Smooth muscle cell (in vitro differentiated cells): Measurements from ENCODE around the gene ERN1. TPM values are rescaled to one million over a fixed set of nuclear protein-coding genes. Genes with fewer than 3 reads are reported as not detected.

ENCODE experiments used
- DNase-seq: peaks from one replicate; lab custom pipeline; 2025; ENCODE audit not compliant: unreplicated experiment; lab: John Stamatoyannopoulos, UW
- H2AFZ ChIP-seq: fragments of 200-600 bp; sonication (generic); 2 replicates; pipeline ENCODE4 v1.6.0; 2016; ENCODE audit warnings: antibody characterized with exemption, low read depth, mild to moderate bottlenecking
- H3F3A ChIP-seq: fragments of 200-600 bp; sonication (generic); 2 replicates; pipeline ENCODE4 v1.6.0; 2017; ENCODE audit warnings: antibody characterized with exemption, low read depth
- H3K27ac ChIP-seq: fragments of 200-600 bp; sonication (generic); 2 replicates; pipeline ENCODE4 v1.5.1; 2016; ENCODE audit warnings: low read depth, mild to moderate bottlenecking
- H3K27me3 ChIP-seq: fragments of 200-600 bp; sonication (generic); 2 replicates; pipeline ENCODE4 v1.6.1; 2016; ENCODE audit warnings: low read depth, mild to moderate bottlenecking
- H3K36me3 ChIP-seq: fragments of 200-600 bp; sonication (generic); 2 replicates; pipeline ENCODE4 v1.5.1; 2016; ENCODE audit warnings: low read depth
- H3K4me1 ChIP-seq: fragments of 200-600 bp; sonication (generic); 2 replicates; pipeline ENCODE4 v1.5.1; 2016; ENCODE audit warnings: low read depth
- H3K4me2 ChIP-seq: fragments of 200-600 bp; sonication (generic); 2 replicates; pipeline ENCODE4 v1.6.0; 2016; ENCODE audit warnings: mild to moderate bottlenecking
- H3K4me3 ChIP-seq: fragments of 200-600 bp; sonication (generic); 2 replicates; pipeline ENCODE4 v1.5.1; 2016; ENCODE audit warnings: mild to moderate bottlenecking
- H3K79me2 ChIP-seq: fragments of 200-600 bp; sonication (generic); 2 replicates; pipeline ENCODE4 v1.6.0; 2016; ENCODE audit warnings: low read depth, mild to moderate bottlenecking
- H3K9ac ChIP-seq: fragments of 200-600 bp; sonication (generic); 2 replicates; pipeline ENCODE4 v1.6.0; 2016; ENCODE audit warnings: low read depth
- H3K9me3 ChIP-seq: fragments of 200-600 bp; sonication (generic); replicated peaks from 2 replicates; pipeline ENCODE4 v1.5.1; 2016; ENCODE audit warnings: low read depth
- H4K20me1 ChIP-seq: fragments of 200-600 bp; sonication (generic); 2 replicates; pipeline ENCODE4 v1.6.0; 2016; ENCODE audit warnings: low read depth
- WGBS: methylation state at CpG from one replicate; pipeline ENCODE4 v1.1.7; 2016; ENCODE audit warnings: low lambda C conversion rate; 5-methylcytosine and 5-hydroxymethylcytosine counted together
- polyA plus RNA-seq: library from polyadenylated mRNA; unstranded; fragments of >200 nt; fragmentation: Nextera tagmentation; extraction: Ambion mirVana; gene quantifications from 2 replicates; pipeline ENCODE4 v1.2.1, GENCODE V29; 2016
- total RNA-seq: library from RNA; depleted of rRNA; stranded (reverse); fragments of >200 nt; gene quantifications from 2 replicates; pipeline ENCODE4 v1.2.3, GENCODE V29; 2014
- TF ChIP-seq, protein P1 (sequence below): fragments of 200-600 bp; sonication (generic); IDR thresholded peaks from 2 replicates; pipeline ENCODE4 v1.5.1; 2017; ENCODE audit warnings: borderline replicate concordance, mild to moderate bottlenecking, antibody characterized with exemption; ENCODE audit not compliant: insufficient read depth, poor library complexity, severe bottlenecking

The ERN1 gene
- total and polyA plus RNA-seq, 2 experiments from 2014 or later: 8.6 to 9.0 TPM

DNA sequence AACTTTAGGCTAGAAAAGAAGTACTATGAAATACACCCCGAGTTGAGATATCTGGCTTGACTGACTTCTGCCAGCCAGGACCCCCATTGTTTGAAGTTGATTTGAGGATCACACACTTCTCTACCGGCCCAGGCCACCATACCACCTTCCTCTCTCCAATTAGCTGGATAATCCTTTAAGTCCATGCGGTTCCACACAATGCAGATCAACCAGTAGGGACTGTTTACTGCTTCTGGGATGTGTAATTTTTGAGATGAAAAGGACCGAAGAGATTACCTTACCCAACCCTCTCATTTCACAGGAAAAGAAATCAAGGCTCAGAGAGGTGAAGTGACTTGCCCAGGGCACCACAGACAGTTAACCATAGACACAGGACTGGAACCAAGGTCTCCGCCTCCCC, 20.5 kb downstream of the ERN1 start:
- Histone ChIP-seq H3F3A (no peaks in the 10 kb centered on the region), H3K36me3 (no peaks in the 10 kb centered on the region), H3K9ac (no peak overlapping the region), H3K4me2 (no peak overlapping the region), H3K9me3 (no peaks in the 10 kb centered on the region), H3K4me3 (no peak overlapping the region), H3K79me2 (peaks cover 19% of the 10 kb centered on the region), H3K27me3 (no peaks in the 10 kb centered on the region), H4K20me1 (peaks cover 26% of the 10 kb centered on the region), H3K4me1 (peaks cover 13% of the 10 kb centered on the region), H2AFZ (no peak overlapping the region), H3K27ac (no peak overlapping the region)
- DNase-seq: no peak
- TF ChIP-seq, protein P1, sequence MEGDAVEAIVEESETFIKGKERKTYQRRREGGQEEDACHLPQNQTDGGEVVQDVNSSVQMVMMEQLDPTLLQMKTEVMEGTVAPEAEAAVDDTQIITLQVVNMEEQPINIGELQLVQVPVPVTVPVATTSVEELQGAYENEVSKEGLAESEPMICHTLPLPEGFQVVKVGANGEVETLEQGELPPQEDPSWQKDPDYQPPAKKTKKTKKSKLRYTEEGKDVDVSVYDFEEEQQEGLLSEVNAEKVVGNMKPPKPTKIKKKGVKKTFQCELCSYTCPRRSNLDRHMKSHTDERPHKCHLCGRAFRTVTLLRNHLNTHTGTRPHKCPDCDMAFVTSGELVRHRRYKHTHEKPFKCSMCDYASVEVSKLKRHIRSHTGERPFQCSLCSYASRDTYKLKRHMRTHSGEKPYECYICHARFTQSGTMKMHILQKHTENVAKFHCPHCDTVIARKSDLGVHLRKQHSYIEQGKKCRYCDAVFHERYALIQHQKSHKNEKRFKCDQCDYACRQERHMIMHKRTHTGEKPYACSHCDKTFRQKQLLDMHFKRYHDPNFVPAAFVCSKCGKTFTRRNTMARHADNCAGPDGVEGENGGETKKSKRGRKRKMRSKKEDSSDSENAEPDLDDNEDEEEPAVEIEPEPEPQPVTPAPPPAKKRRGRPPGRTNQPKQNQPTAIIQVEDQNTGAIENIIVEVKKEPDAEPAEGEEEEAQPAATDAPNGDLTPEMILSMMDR: no peak
- WGBS: 70% methylated on average over 5 of the region's 5 CpGs

DNA sequence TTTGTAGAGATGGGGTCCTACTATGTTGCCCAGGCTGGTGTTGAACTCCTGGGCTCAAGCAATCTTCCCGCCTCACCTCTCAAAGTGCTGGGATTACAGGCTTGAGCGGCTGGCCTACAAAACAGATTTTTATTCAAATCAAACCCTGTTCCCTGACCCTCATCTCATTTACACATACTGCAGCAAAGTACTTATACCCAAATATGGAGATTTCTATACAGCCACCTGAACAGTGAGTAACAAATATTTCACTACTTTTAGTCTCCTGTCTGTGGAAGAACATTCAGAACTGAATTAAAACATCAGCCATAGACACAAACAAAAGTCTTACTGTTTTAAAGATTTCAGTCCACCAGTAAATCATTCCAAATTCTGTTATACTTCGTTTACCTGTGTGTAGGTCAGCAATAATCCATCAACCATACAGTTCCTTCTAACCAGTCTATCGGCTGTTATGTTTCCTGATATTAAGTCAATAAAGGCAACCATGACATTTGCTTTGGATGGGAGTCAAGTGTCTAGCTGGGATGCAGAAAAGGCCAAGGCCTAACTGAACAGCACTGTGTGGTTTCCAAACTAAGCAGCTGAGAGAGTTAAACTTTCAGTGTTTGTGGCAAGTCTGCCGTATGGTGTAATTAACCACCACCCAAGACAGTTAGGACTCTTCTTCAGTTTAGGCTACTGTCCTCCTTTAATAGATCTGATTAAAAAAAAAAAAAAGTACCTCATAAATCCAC, 22.3 kb downstream of the ERN1 start:
- H3K79me2 ChIP-seq: peaks cover 23% of the 10 kb centered on the region
- 91% methylated on average over 5 of the region's 5 CpGs for WGBS
- DNase-seq: no peak

DNA sequence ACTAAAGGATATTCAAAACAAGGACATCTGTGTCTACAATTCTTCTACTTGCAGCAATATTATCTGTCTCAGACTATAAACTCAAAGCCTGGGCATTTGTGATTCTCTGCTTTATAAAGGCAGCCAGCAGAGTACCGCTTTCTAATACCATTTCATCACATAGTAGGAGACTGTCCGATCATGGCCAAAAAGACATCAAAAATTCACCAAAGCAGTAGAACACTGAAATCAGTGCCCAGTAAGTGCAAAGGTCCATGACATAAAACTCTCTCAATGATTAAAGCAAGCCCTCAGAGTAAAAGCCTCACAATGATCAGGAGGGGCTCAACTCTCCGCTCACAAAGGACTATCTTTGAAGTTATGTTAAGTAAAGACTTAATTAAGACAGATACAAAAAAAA, 23.0 kb downstream of the ERN1 start:
- no peaks in the 10 kb centered on the region for H3K36me3 ChIP-seq
- no peak overlapping the region for H2AFZ ChIP-seq
- WGBS: 88% methylated on average over 3 of the region's 3 CpGs
- no peak overlapping the region for H3K27ac ChIP-seq
- no peaks in the 10 kb centered on the region for H3K27me3 ChIP-seq
- H3K9me3 ChIP-seq: no peaks in the 10 kb centered on the region
- H3K79me2 ChIP-seq: peaks cover 23% of the 10 kb centered on the region
- DNase-seq: no peak
- no peak overlapping the region for H3K4me3 ChIP-seq
- H3F3A ChIP-seq: no peaks in the 10 kb centered on the region
- peaks cover 41% of the 10 kb centered on the region for H4K20me1 ChIP-seq
- TF ChIP-seq, protein P1: no peak
- H3K9ac ChIP-seq: no peak overlapping the region
- peak overlapping the region; percentile 31 for H3K4me2 ChIP-seq
- H3K4me1 ChIP-seq: peaks cover 13% of the 10 kb centered on the region

More for the DNA sequence above, 22.3 kb downstream of the ERN1 start:
- Histone ChIP-seq H4K20me1 (peaks cover 39% of the 10 kb centered on the region), H3K9me3 (no peaks in the 10 kb centered on the region), H3K4me3 (no peak overlapping the region), H3K4me1 (peaks cover 13% of the 10 kb centered on the region), H3K4me2 (no peak overlapping the region), H3K9ac (no peak overlapping the region), H3F3A (no peaks in the 10 kb centered on the region), H3K36me3 (no peaks in the 10 kb centered on the region), H3K27me3 (no peaks in the 10 kb centered on the region), H3K27ac (no peak overlapping the region), H2AFZ (no peak overlapping the region)
- TF ChIP-seq, protein P1: no peak
